22Rv1 (cell line): ENCODE measurements around the gene JARID2.

Source experiments
- CTCF ChIP-seq: fragments of 450-650 bp; IDR thresholded peaks from 2 replicates; pipeline ENCODE4 v1.5.1; 2017; ENCODE audit warnings: mild to moderate bottlenecking
- ZFX ChIP-seq: fragments of 450-650 bp; IDR thresholded peaks from 2 replicates; pipeline ENCODE4 v1.6.1; 2017; ENCODE audit warnings: antibody characterized with exemption, borderline replicate concordance

DNA sequence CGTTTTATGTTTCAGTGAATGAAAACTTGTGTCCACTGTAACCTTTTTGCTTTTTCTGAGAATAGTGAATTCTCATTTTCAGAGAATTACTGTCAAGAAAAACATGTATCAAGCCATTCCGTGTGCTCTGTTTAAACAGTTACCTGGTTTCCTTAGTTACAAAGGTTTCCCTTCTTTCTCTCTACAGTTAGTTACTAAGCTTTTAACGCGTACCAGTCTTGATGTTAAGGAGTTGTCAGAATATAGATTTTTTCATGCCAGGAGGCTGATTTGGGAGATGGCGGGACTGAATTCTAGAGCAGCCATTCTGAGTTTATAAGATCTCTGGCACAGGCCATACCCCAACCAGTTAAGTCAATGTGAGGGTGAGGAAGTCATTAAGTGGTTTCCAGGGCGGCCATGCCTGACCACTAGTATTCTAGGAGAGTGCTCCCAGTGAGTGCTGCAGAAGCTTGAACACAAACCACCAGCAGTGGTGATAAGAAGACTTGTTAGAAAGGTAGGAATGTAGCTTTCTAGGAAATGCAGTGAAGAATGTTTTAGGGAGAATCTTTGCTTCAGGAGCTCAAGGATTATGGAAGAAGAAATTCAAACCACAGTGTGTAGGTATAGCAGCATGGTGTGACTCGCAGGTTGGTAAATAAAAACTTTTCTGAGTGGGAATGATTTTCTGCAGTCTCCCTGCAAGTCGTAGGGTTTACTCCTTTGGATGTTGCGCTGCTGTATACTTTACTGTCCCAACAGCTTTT, 112.9 kb downstream of the JARID2 start:
- TF ChIP-seq CTCF (no peak), ZFX (no peak)
